GM21367 (cell line): Measurements from ENCODE around the gene PDF.

Source experiments
- ATAC-seq: cut with Tn5 transposase; IDR thresholded peaks from one replicate; pipeline ENCODE4 v1.9.1; 2021; ENCODE audit not compliant: unreplicated experiment

The PDF gene

GRCh38 chr16:69286941-69287713 is 43.3 kb downstream of the PDF start:
- ATAC-seq = no peak

GRCh38 chr16:69285240-69285639 is 45.1 kb downstream of the PDF start:
- ATAC-seq = no peak

GRCh38 chr16:69283851-69284250 is 46.5 kb downstream of the PDF start:
- no peak for ATAC-seq

GRCh38 chr16:69277413-69277812 is 53.0 kb downstream of the PDF start:
- no peak for ATAC-seq
